Measurements from ENCODE around the gene SOX30. TPM values are rescaled to one million over a fixed set of nuclear protein-coding genes. Genes with fewer than 3 reads are reported as not detected.

SOX30 gene
- total RNA-seq, 1 experiment from 2014 or later: 0.46 TPM

DNA sequence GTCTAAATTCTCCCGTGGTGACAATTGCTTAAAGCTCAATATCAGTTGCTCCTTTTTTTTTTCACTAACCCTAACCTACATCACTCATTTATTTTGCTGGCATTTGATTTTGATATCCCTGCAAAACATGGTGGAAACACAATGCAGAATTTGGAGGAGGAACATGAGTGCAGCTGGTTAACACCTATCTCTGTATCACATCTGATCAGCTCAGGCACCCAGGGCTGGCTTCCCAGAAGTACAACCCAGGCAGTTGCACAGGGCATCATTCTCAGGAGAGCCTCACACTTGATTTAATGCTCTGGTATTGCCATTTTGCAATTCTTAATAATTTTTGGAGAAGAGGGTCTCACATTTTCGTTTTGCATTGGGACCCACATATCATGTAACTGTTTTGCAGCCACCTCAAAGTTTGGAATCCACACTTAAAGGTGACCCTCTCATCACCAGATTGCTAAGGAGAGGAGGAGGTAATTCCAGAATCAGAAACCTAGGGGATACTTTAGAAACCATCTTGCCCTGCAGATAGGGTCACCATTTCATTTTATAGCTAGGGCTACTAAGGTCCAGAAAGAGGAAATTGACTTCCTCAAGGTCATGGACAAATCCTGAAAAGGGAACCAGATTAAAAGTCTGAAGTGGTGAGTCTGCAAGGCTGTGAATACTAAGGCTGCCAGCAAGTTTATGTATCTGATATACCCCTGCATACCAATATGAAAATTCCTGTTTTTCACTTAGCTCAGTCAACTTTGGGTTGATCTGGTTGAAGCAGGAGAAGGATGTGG, 57.4 kb downstream of the SOX30 start (continued):
- TF ChIP-seq GRHL2 (CRISPR knock-in tag; IDR thresholded peaks at IDR 0.05; ENCODE audit: insufficient replicate concordance, severe bottlenecking) (no peak), TCF7 (CRISPR knock-in tag; IDR thresholded peaks at IDR 0.05; ENCODE audit: low read depth) (no peak)
- TF ChIP-seq, protein P1, sequence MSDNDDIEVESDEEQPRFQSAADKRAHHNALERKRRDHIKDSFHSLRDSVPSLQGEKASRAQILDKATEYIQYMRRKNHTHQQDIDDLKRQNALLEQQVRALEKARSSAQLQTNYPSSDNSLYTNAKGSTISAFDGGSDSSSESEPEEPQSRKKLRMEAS (CRISPR knock-in tag; IDR thresholded peaks at IDR 0.05): no peak

DNA sequence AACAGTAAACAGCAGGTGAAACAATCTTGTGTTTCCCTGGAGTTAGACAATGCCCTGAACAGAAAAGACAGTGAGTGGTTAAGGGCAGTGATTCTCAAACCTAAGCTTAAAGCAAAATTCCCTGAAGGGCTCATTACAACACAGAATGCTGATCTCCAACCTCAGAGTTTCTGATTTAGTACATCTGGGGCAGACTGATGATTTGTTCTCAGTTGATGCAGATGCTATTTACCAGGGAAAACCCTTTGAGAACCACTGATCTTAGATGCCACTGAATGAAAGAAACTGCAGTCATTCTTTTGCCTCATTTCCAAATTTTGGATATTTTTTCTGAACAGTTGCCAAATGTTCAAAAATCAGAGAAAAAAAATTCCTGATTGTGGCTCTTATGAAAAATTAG, 58.0 kb downstream of the SOX30 start:
- Mint-ChIP-seq H3K4me1 (peaks cover 6% of the 10 kb centered on the region), H3K9me3 (0 out of 2 replicates have a peak, but pooled peaks cover 3% of the 10 kb centered on the region), H3K36me3 (no peaks in the 10 kb centered on the region), H3K27me3 (ENCODE audit: low read depth) (no peaks in the 10 kb centered on the region), H3K27ac (no peak overlapping the region), H3K4me3 (no peak overlapping the region)
- ATAC-seq: no peak
- no peak for DNase-seq (ENCODE audit: low spot score)
- TF ChIP-seq, protein P2, sequence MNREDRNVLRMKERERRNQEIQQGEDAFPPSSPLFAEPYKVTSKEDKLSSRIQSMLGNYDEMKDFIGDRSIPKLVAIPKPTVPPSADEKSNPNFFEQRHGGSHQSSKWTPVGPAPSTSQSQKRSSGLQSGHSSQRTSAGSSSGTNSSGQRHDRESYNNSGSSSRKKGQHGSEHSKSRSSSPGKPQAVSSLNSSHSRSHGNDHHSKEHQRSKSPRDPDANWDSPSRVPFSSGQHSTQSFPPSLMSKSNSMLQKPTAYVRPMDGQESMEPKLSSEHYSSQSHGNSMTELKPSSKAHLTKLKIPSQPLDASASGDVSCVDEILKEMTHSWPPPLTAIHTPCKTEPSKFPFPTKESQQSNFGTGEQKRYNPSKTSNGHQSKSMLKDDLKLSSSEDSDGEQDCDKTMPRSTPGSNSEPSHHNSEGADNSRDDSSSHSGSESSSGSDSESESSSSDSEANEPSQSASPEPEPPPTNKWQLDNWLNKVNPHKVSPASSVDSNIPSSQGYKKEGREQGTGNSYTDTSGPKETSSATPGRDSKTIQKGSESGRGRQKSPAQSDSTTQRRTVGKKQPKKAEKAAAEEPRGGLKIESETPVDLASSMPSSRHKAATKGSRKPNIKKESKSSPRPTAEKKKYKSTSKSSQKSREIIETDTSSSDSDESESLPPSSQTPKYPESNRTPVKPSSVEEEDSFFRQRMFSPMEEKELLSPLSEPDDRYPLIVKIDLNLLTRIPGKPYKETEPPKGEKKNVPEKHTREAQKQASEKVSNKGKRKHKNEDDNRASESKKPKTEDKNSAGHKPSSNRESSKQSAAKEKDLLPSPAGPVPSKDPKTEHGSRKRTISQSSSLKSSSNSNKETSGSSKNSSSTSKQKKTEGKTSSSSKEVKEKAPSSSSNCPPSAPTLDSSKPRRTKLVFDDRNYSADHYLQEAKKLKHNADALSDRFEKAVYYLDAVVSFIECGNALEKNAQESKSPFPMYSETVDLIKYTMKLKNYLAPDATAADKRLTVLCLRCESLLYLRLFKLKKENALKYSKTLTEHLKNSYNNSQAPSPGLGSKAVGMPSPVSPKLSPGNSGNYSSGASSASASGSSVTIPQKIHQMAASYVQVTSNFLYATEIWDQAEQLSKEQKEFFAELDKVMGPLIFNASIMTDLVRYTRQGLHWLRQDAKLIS (CRISPR knock-in tag; IDR thresholded peaks at IDR 0.05; ENCODE audit: borderline replicate concordance): no peak
- TF ChIP-seq TEAD4 (CRISPR knock-in tag; IDR thresholded peaks at IDR 0.05) (no peak), NFYB (CRISPR knock-in tag; conservative IDR thresholded peaks at IDR 0.05; ENCODE audit: low read depth) (no peak), MYBL2 (CRISPR knock-in tag; IDR thresholded peaks at IDR 0.05) (no peak), CBFB (CRISPR knock-in tag; IDR thresholded peaks at IDR 0.05; ENCODE audit: low read depth) (no peak), ZNF423 (CRISPR knock-in tag; IDR thresholded peaks at IDR 0.05) (no peak), RORB (CRISPR knock-in tag; IDR thresholded peaks at IDR 0.05) (no peak), ATF1 (CRISPR knock-in tag; IDR thresholded peaks at IDR 0.05) (no peak), ELF4 (CRISPR knock-in tag; IDR thresholded peaks at IDR 0.05; ENCODE audit: low read depth) (no peak), FOXP1 (CRISPR knock-in tag; IDR thresholded peaks at IDR 0.05; ENCODE audit: borderline replicate concordance) (no peak), JAZF1 (CRISPR knock-in tag; IDR thresholded peaks at IDR 0.05) (no peak), NR3C1 (CRISPR knock-in tag; conservative IDR thresholded peaks at IDR 0.05; ENCODE audit: low read depth) (no peak), FOXK1 (CRISPR knock-in tag; IDR thresholded peaks at IDR 0.05) (no peak), JUN (CRISPR knock-in tag; IDR thresholded peaks at IDR 0.05) (no peak)
- TF ChIP-seq, protein P3, sequence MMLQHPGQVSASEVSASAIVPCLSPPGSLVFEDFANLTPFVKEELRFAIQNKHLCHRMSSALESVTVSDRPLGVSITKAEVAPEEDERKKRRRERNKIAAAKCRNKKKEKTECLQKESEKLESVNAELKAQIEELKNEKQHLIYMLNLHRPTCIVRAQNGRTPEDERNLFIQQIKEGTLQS (CRISPR knock-in tag; conservative IDR thresholded peaks at IDR 0.05): no peak
- TF ChIP-seq, protein P4, sequence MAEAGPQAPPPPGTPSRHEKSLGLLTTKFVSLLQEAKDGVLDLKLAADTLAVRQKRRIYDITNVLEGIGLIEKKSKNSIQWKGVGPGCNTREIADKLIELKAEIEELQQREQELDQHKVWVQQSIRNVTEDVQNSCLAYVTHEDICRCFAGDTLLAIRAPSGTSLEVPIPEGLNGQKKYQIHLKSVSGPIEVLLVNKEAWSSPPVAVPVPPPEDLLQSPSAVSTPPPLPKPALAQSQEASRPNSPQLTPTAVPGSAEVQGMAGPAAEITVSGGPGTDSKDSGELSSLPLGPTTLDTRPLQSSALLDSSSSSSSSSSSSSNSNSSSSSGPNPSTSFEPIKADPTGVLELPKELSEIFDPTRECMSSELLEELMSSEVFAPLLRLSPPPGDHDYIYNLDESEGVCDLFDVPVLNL (CRISPR knock-in tag; IDR thresholded peaks at IDR 0.05; ENCODE audit: borderline replicate concordance, low read depth): no peak
- TF ChIP-seq, protein P5, sequence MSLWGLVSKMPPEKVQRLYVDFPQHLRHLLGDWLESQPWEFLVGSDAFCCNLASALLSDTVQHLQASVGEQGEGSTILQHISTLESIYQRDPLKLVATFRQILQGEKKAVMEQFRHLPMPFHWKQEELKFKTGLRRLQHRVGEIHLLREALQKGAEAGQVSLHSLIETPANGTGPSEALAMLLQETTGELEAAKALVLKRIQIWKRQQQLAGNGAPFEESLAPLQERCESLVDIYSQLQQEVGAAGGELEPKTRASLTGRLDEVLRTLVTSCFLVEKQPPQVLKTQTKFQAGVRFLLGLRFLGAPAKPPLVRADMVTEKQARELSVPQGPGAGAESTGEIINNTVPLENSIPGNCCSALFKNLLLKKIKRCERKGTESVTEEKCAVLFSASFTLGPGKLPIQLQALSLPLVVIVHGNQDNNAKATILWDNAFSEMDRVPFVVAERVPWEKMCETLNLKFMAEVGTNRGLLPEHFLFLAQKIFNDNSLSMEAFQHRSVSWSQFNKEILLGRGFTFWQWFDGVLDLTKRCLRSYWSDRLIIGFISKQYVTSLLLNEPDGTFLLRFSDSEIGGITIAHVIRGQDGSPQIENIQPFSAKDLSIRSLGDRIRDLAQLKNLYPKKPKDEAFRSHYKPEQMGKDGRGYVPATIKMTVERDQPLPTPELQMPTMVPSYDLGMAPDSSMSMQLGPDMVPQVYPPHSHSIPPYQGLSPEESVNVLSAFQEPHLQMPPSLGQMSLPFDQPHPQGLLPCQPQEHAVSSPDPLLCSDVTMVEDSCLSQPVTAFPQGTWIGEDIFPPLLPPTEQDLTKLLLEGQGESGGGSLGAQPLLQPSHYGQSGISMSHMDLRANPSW (CRISPR knock-in tag; conservative IDR thresholded peaks at IDR 0.05; ENCODE audit: low read depth): no peak
- TF ChIP-seq, protein P6, sequence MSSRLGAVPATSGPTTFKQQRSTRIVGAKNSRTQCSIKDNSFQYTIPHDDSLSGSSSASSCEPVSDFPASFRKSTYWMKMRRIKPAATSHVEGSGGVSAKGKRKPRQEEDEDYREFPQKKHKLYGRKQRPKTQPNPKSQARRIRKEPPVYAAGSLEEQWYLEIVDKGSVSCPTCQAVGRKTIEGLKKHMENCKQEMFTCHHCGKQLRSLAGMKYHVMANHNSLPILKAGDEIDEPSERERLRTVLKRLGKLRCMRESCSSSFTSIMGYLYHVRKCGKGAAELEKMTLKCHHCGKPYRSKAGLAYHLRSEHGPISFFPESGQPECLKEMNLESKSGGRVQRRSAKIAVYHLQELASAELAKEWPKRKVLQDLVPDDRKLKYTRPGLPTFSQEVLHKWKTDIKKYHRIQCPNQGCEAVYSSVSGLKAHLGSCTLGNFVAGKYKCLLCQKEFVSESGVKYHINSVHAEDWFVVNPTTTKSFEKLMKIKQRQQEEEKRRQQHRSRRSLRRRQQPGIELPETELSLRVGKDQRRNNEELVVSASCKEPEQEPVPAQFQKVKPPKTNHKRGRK (CRISPR knock-in tag; IDR thresholded peaks at IDR 0.05; ENCODE audit: borderline replicate concordance): no peak
- TF ChIP-seq, protein P7, sequence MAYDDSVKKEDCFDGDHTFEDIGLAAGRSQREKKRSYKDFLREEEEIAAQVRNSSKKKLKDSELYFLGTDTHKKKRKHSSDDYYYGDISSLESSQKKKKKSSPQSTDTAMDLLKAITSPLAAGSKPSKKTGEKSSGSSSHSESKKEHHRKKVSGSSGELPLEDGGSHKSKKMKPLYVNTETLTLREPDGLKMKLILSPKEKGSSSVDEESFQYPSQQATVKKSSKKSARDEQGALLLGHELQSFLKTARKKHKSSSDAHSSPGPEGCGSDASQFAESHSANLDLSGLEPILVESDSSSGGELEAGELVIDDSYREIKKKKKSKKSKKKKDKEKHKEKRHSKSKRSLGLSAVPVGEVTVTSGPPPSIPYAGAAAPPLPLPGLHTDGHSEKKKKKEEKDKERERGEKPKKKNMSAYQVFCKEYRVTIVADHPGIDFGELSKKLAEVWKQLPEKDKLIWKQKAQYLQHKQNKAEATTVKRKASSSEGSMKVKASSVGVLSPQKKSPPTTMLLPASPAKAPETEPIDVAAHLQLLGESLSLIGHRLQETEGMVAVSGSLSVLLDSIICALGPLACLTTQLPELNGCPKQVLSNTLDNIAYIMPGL (CRISPR knock-in tag; IDR thresholded peaks at IDR 0.05): no peak
- TF ChIP-seq, protein P8, sequence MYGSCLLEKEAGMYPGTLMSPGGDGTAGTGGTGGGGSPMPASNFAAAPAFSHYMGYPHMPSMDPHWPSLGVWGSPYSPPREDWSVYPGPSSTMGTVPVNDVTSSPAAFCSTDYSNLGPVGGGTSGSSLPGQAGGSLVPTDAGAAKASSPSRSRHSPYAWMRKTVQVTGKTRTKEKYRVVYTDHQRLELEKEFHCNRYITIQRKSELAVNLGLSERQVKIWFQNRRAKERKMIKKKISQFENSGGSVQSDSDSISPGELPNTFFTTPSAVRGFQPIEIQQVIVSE (CRISPR knock-in tag; IDR thresholded peaks at IDR 0.05; ENCODE audit: borderline replicate concordance): no peak
- CTCF ChIA-PET: no interaction called here
- POLR2A ChIA-PET: no interaction called here

Measured in WTC11 (cell line).